Measurements from ENCODE around the gene RANBP17.

RANBP17 gene

DNA sequence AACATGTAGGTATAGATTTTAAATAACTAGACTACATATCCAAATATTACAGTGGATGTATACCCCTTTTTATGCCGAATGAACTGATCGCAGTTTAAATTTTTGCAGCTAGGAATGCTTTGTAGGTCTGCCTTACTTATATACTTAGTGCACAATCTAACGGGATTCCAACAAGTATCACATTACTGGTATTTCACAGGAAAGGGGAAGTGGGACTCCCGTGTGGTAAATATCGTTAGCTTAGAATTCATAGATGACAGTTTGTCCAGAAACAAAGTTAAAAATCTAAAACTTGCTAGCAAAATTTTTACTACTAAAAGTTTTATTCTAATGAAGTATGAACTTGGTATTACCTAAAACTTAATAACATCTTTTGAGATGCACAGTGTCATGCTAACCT, 253.7 kb downstream of the RANBP17 start:
- H3K27me3 Mint-ChIP-seq, result peaks cover 0 to 5% of the 10 kb centered on the region in 2 donors
- H3K27ac Mint-ChIP-seq, result no peak overlapping the region
- no peaks in the 10 kb centered on the region for H3K36me3 Mint-ChIP-seq
- ATAC-seq (replicated peaks), result no peak
- no peak for DNase-seq
- H3K9me3 Mint-ChIP-seq, result peaks cover 7 to 12% of the 10 kb centered on the region in 2 donors
- H3K4me1 Mint-ChIP-seq, result no peaks in the 10 kb centered on the region
- no peak overlapping the region for H3K4me3 Mint-ChIP-seq

DNA sequence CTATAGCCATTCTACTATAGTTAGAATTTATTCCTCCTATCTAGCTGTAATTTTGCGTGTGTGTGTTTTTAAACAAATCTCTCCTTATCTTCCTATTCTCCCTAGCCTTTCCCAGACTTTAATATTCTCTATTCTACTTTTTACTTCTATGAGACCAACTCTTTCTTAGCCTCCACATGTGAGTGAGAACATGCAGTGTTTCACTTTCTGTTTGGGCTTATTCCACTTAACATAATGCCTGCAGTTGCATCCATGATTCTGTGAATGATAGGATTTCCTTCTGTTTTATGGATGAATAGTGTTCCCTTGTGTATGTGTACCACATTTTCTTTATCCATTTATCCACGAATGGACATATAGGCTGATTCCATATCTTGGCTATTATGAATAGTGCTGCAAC, 254.9 kb downstream of the RANBP17 start:
- no peak for ATAC-seq (replicated peaks)
- Mint-ChIP-seq H3K27me3 (peaks cover 0 to 5% of the 10 kb centered on the region in 2 donors), H3K9me3 (peaks cover 9 to 12% of the 10 kb centered on the region in 2 donors), H3K27ac (no peak overlapping the region), H3K36me3 (no peaks in the 10 kb centered on the region), H3K4me1 (no peaks in the 10 kb centered on the region), H3K4me3 (no peak overlapping the region)
- no peak for DNase-seq

DNA sequence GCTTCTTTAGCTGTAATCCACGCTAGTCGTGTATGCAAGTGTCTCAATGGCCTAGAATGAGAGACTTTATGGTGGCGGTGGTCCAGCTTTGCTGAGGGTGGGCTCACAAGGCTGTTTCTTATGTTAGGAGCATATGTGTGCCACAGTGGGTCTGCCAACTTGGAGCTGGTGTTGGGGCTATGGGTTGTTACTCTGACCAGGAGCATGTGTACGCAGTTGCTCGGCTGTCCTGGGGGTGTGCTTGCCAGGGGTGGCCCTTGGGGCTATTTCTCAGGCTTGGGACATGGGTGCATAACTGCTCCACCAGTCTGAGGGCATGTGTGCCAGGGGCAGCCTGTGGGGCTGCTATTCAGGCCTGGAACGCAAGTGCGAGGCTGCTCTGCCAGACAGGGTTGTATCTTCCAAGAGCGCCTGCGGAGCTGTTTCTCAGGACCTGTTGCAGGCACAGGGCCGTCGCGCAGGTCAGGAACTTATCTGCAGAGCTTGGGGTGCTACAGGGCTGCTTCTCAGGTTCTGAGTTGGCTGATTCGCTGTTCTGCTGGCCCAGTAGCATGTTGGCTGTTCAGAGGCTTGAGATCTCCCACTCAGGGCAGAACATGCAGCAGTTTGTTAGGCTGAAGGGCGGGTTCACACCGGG, 259.3 kb downstream of the RANBP17 start:
- peaks cover 9 to 14% of the 10 kb centered on the region in 2 donors for H3K9me3 Mint-ChIP-seq
- DNase-seq (no peak), ATAC-seq (replicated peaks) (no peak)
- peaks cover 5 to 9% of the 10 kb centered on the region in 2 donors for H3K27me3 Mint-ChIP-seq
- no peaks in the 10 kb centered on the region for H3K36me3 Mint-ChIP-seq
- H3K4me3 Mint-ChIP-seq, result no peak overlapping the region
- H3K4me1 Mint-ChIP-seq, result no peaks in the 10 kb centered on the region
- H3K27ac Mint-ChIP-seq, result no peak overlapping the region

DNA sequence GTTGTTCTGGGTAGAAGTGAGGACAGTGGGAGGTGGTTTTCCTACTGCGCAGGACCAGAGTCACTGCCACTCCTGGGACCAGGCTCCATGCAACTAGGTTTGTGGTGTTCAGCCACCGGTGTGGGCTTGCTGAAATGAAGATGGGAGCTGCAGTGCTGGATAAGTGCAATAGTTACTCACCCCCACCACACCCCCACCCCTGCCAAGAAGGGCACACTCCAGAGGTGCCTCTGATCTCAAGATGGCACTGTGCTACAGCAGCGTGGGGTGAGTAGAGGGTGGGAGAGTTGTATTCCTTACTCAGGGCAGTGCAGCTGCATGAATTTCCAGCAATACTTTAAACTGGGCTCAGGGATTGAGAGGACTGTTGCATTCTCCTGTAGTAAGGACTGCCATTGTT, 259.8 kb downstream of the RANBP17 start:
- H3K27ac Mint-ChIP-seq, result no peak overlapping the region
- ATAC-seq (replicated peaks), result no peak
- no peaks in the 10 kb centered on the region for H3K4me1 Mint-ChIP-seq
- no peak overlapping the region for H3K4me3 Mint-ChIP-seq
- no peak for DNase-seq
- peaks cover 5 to 9% of the 10 kb centered on the region in 2 donors for H3K27me3 Mint-ChIP-seq
- no peaks in the 10 kb centered on the region for H3K36me3 Mint-ChIP-seq
- H3K9me3 Mint-ChIP-seq, result peaks cover 9 to 14% of the 10 kb centered on the region in 2 donors

DNA sequence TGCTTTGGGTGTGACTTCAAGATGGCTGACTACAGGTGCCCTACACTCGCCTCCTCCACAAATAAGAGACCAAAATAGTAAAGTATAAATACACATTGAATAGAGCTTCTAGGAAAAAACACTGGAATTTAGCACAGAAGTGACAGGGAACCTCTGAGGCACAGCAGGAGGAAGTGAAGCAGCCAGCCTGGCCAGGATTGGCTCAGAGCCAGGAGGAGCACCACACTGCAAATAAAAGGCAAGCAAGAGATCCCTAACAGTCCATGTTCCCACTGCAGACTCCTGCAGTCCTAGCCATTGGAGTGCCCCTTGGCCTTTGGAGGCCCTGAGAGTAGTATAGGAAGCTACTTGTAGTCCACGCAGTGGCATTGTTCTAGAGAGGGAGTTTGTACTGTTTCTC, 260.6 kb downstream of the RANBP17 start:
- no peak overlapping the region for H3K4me3 Mint-ChIP-seq
- ATAC-seq (replicated peaks) (no peak), DNase-seq (no peak)
- no peak overlapping the region for H3K27ac Mint-ChIP-seq
- H3K4me1 Mint-ChIP-seq, result no peaks in the 10 kb centered on the region
- H3K9me3 Mint-ChIP-seq, result peaks cover 9 to 14% of the 10 kb centered on the region in 2 donors
- peaks cover 5 to 9% of the 10 kb centered on the region in 2 donors for H3K27me3 Mint-ChIP-seq
- H3K36me3 Mint-ChIP-seq, result no peaks in the 10 kb centered on the region

DNA sequence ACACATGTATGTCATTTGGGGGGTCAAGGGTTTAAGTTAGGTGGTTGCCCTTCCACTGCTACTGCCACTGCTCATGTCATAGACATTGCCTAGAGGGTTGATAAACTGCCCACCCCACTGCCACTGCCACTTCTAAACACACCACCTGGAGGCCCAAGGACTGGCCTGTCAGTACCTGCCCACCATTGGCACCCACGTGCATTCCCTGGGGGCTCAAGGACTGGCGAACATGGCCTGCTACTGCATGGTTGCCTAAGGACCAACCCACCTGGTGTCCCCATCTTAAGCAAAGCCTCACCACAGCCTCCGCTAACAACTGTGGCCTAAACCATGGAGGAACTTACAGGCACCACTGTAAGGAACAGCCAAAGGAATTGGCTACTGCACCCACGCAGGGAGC, 261.6 kb downstream of the RANBP17 start:
- H3K27me3 Mint-ChIP-seq, result peaks cover 0 to 9% of the 10 kb centered on the region in 2 donors
- ATAC-seq (replicated peaks) (no peak), DNase-seq (no peak)
- no peak overlapping the region for H3K4me3 Mint-ChIP-seq
- H3K27ac Mint-ChIP-seq, result no peak overlapping the region
- H3K9me3 Mint-ChIP-seq, result peaks cover 4 to 7% of the 10 kb centered on the region in 2 donors
- no peaks in the 10 kb centered on the region for H3K36me3 Mint-ChIP-seq
- H3K4me1 Mint-ChIP-seq, result no peaks in the 10 kb centered on the region

DNA sequence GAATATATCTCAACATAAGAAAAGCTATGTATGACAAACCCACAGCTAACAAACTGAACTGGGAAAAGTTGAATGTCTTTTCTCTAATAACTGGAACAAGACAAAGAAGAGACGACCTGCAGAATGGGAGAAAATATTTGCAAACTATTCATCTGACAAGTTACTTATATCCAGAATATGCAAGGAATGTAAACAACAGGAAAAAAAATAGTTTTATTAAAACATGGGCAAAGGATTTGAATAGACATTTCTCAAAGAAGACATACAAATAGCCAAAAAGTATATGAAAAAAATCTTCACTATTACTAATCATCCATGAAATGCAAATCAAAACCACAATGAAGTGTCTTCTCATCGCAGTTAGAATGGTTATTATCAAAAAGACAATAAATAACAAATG, 265.5 kb downstream of the RANBP17 start:
- Mint-ChIP-seq H3K4me1 (no peaks in the 10 kb centered on the region), H3K27ac (no peak overlapping the region), H3K9me3 (peaks cover 0 to 3% of the 10 kb centered on the region in 2 donors), H3K27me3 (peaks cover 0 to 5% of the 10 kb centered on the region in 2 donors), H3K4me3 (no peak overlapping the region), H3K36me3 (no peaks in the 10 kb centered on the region)
- DNase-seq, result no peak
- ATAC-seq (replicated peaks), result no peak

DNA sequence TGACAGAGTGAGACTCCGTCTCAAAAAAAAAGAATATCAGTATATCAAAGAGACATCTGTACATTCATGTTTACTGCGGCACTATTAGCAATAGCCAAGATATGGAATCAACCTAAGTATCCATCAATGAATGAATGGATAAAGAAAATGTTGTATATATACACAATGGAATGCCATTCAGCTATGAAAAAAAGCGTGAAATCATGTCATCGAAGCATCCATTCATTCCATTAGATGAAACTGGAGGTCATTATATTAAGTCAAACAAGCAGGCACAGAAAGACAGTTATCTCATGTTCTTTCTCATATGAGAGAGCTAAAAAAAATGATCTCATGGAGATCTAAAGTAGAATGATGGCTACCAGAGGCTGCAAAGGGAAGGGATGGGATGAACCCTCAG, 266.3 kb downstream of the RANBP17 start:
- peaks cover 0 to 3% of the 10 kb centered on the region in 2 donors for H3K9me3 Mint-ChIP-seq
- no peak overlapping the region for H3K4me3 Mint-ChIP-seq
- H3K27ac Mint-ChIP-seq, result no peak overlapping the region
- no peak for ATAC-seq (replicated peaks)
- DNase-seq, result no peak
- no peaks in the 10 kb centered on the region for H3K36me3 Mint-ChIP-seq
- no peaks in the 10 kb centered on the region for H3K4me1 Mint-ChIP-seq
- H3K27me3 Mint-ChIP-seq, result peaks cover 0 to 4% of the 10 kb centered on the region in 2 donors

DNA sequence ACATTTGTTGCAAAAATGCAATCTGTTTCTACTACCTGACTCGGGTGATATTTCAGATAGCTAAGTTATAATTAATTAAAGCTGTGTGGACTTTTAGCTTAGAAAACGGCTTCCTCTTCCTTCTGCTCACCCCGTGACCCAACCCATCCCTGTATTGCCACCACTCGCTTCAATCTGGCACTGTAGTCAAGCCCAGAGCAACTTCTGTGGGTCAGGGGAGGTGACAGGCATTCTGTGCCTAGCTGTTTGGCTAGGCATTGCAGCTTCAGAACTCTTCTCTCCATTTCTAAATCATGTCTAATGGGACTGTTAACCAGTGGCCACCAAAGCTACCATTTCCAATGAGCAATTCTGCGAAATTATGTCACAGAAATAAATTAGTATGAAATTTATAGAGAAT, 267.5 kb downstream of the RANBP17 start:
- Mint-ChIP-seq H3K4me3 (no peak overlapping the region), H3K27me3 (no peaks in the 10 kb centered on the region), H3K36me3 (no peaks in the 10 kb centered on the region), H3K4me1 (no peaks in the 10 kb centered on the region), H3K27ac (no peak overlapping the region), H3K9me3 (no peaks in the 10 kb centered on the region)
- DNase-seq (no peak), ATAC-seq (replicated peaks) (no peak)

DNA sequence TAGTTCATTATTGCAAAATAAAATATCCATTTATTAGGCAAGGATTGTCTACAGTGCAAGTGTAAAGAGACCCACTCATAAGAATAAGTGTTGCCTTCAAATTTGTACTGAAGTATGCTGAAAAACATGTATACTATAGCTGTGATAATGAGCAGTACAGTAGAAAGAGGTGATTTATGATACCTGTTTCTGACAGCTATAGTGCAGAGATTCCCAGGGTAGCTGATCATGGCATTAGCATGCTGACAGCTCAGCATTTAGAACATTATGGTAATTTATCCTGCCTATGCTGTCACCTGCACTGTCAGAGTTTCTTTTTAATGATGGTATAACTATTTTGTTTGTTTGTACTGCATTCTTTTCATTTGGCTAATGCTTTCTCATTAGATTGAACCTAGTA, 269.7 kb downstream of the RANBP17 start:
- no peaks in the 10 kb centered on the region for H3K4me1 Mint-ChIP-seq
- no peak overlapping the region for H3K4me3 Mint-ChIP-seq
- no peaks in the 10 kb centered on the region for H3K27me3 Mint-ChIP-seq
- H3K9me3 Mint-ChIP-seq, result no peaks in the 10 kb centered on the region
- no peak overlapping the region for H3K27ac Mint-ChIP-seq
- no peak for ATAC-seq (replicated peaks)
- no peaks in the 10 kb centered on the region for H3K36me3 Mint-ChIP-seq
- no peak for DNase-seq

DNA sequence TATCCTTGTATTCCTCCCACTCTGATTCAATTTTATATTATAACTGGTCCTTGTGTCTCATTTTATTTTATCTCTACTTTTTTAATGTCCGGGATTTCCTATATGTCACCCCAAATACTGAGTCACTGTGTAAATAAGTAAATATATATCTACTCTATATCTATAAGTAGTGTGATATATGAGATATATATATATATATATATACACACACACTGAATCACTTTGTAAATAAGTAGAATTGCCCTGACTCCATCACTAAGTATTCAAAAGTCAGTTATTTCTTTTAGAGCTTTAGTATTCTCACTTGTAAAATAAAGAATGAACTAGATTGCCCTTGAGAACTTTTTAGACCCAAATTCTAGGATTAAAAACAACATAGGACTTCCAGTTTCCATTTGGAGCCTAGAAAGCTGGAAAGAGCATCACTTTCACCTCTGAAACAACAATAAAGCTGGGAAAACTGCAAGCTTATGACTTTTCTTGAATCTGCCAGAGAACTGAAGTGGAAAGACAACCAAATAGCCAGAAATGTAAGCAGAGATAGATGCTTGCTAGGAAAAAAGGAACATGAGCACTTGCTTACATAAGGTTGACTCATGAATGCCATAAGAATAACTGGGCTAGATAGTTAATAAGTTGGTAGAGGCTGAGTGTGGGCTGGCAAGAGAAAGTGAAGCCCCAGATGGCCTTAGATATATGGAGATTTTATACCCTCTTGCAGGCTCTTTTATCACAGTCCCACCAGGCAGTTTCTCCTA, 276.1 kb downstream of the RANBP17 start:
- no peak for ATAC-seq (replicated peaks)
- no peaks in the 10 kb centered on the region for H3K36me3 Mint-ChIP-seq

DNA sequence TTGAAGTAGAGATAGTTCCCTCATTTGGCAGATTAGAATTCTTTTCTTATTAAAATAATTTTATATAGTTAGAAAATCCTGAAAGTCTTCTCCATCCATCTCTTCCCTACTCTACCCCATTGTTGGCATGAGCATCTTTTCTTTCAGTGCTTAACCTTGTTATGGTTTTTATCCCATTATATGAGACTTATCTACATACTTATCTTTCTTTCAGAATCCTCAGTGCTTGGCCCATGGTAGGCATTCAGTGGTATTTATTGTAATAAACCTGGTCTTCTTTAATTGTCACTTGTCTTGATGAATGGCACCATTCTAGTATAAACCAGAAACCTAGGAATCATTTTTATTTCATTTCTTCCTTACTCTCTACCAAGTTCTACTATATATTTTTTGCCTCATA, 277.4 kb downstream of the RANBP17 start:
- H3K4me1 Mint-ChIP-seq, result no peaks in the 10 kb centered on the region
- H3K4me3 Mint-ChIP-seq, result no peak overlapping the region
- ATAC-seq (replicated peaks) (no peak), DNase-seq (no peak)
- H3K27me3 Mint-ChIP-seq, result no peaks in the 10 kb centered on the region
- no peaks in the 10 kb centered on the region for H3K9me3 Mint-ChIP-seq
- no peak overlapping the region for H3K27ac Mint-ChIP-seq
- H3K36me3 Mint-ChIP-seq, result no peaks in the 10 kb centered on the region

More for the DNA sequence above, 276.1 kb downstream of the RANBP17 start:
- Mint-ChIP-seq H3K9me3 (no peaks in the 10 kb centered on the region), H3K27ac (no peak overlapping the region), H3K27me3 (no peaks in the 10 kb centered on the region), H3K4me3 (no peak overlapping the region), H3K4me1 (no peaks in the 10 kb centered on the region)
- DNase-seq, result no peak

DNA sequence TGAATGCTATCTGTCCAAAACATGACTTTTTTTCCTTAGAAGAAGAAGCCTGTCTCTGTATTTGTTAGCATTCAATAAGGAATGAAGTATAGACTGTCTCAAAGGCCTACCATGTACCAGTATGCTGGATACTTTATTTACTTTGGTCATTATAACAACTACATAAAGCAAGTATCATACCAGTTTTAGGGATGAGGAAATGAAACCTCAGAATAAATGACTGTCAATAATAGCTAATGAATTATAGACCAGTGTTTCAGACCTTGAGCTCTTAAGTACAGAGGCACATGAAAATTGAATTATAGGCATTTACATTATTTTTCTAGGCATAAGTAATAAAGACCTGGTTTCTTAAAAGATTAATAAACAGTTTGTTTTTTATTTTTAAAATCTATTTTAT, 280.8 kb downstream of the RANBP17 start:
- Mint-ChIP-seq H3K27me3 (no peaks in the 10 kb centered on the region), H3K4me3 (no peak overlapping the region), H3K9me3 (no peaks in the 10 kb centered on the region), H3K4me1 (no peaks in the 10 kb centered on the region), H3K36me3 (no peaks in the 10 kb centered on the region), H3K27ac (no peak overlapping the region)
- no peak for DNase-seq
- ATAC-seq (replicated peaks), result no peak

DNA sequence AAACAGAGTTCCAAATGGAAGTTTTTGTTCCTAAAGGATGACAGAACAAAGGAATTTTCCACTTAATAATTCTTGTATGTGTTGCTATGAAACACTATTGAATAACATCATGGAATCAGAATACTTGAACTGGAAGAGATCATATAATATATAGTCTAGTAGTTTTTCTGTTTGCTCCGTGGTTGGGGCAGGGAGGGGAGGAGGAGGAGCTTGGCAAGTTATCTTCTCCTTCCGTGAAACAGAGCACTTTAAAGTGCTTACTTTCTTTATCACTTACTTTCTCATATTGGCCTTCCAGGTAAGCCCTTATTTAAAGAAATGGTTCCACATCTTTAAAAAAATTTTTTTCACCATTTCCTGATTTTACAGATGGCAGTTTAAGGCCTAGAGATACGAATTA, 281.4 kb downstream of the RANBP17 start:
- H3K9me3 Mint-ChIP-seq, result no peaks in the 10 kb centered on the region
- H3K27me3 Mint-ChIP-seq, result no peaks in the 10 kb centered on the region
- ATAC-seq (replicated peaks), result no peak
- no peak overlapping the region for H3K27ac Mint-ChIP-seq
- no peak overlapping the region for H3K4me3 Mint-ChIP-seq
- DNase-seq, result no peak
- no peaks in the 10 kb centered on the region for H3K36me3 Mint-ChIP-seq
- no peaks in the 10 kb centered on the region for H3K4me1 Mint-ChIP-seq

DNA sequence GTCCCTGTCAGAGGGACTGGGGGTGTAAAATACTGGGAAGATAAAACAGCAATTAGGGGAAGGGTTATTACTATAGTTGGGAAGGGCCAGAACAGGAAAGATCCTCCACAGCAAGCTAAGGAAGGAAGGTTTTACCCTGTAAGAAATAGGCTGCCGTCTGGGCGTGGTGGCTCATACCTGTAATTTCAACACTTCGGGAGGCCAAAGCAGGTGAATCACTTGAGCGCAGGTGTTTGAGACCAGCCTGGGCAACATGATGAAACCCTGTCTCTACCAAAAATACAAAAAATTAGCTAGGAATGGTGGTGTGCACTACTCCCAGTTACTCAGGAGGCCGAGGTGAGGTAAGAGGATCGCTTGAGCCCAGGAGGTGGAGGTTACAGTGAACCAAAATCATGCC, 282.1 kb downstream of the RANBP17 start:
- no peaks in the 10 kb centered on the region for H3K4me1 Mint-ChIP-seq
- no peak overlapping the region for H3K4me3 Mint-ChIP-seq
- H3K27me3 Mint-ChIP-seq, result no peaks in the 10 kb centered on the region
- H3K36me3 Mint-ChIP-seq, result no peaks in the 10 kb centered on the region
- no peaks in the 10 kb centered on the region for H3K9me3 Mint-ChIP-seq
- H3K27ac Mint-ChIP-seq, result no peak overlapping the region
- DNase-seq (no peak), ATAC-seq (replicated peaks) (no peak)
